SU-DHL-6 (cell line): ENCODE results near the gene KISS1.

ENCODE experiments used
- H2AFZ ChIP-seq: fragments of 200-600 bp; sonication (generic); 2 replicates; pipeline ENCODE4 v1.6.1; 2014; ENCODE audit warnings: low read depth, mild to moderate bottlenecking, moderate library complexity, mixed read lengths, antibody characterized with exemption, low read length; ENCODE audit not compliant: severe bottlenecking
- H3F3A ChIP-seq: fragments of 200-600 bp; shearing (Covaris generic); 2 replicates; pipeline ENCODE4 v1.6.0; 2016; ENCODE audit warnings: antibody characterized with exemption, mild to moderate bottlenecking; ENCODE audit not compliant: insufficient read depth
- H3K27ac ChIP-seq: fragments of 200-600 bp; sonication (generic); 2 replicates; pipeline ENCODE4 v1.5.1; 2016; ENCODE audit warnings: low read depth, mild to moderate bottlenecking, low read length, moderate library complexity, mixed read lengths
- H3K27me3 ChIP-seq: fragments of 200-600 bp; sonication (generic), shearing (Covaris generic); 2 replicates; pipeline ENCODE4 v1.6.0; 2014; ENCODE audit warnings: mild to moderate bottlenecking, low read length
- H3K36me3 ChIP-seq: fragments of 200-600 bp; sonication (generic); 2 replicates; pipeline ENCODE4 v1.6.1; 2014; ENCODE audit warnings: mild to moderate bottlenecking, low read length, mixed read lengths
- H3K4me2 ChIP-seq: fragments of 300-600, 200-600 bp; shearing (Covaris generic), sonication (generic); 2 replicates; pipeline ENCODE4 v1.6.0; 2014; ENCODE audit warnings: low read length, low read depth, mild to moderate bottlenecking; ENCODE audit not compliant: poor library complexity, severe bottlenecking
- H3K4me3 ChIP-seq: fragments of 200-600 bp; sonication (generic); 2 replicates; pipeline ENCODE4 v1.5.1; 2014; ENCODE audit warnings: antibody characterized with exemption, low read length, mild to moderate bottlenecking, mixed read lengths; ENCODE audit not compliant: insufficient read depth, poor library complexity, severe bottlenecking
- H3K79me2 ChIP-seq: fragments of 200-600 bp; sonication (generic); 2 replicates; pipeline ENCODE4 v1.6.1; 2014; ENCODE audit warnings: mild to moderate bottlenecking, low read length, moderate library complexity; ENCODE audit not compliant: insufficient read depth
- H3K9ac ChIP-seq: fragments of 200-600 bp; sonication (generic); 2 replicates; pipeline ENCODE4 v1.7.0; 2014; ENCODE audit warnings: mild to moderate bottlenecking, low read length
- H3K9me2 ChIP-seq: fragments of 200-600 bp; sonication (generic); replicated peaks from 2 replicates; pipeline ENCODE4 v1.6.1; 2014; ENCODE audit warnings: low read length; ENCODE audit not compliant: insufficient read depth
- H3K9me3 ChIP-seq: fragments of 200-600 bp; sonication (generic); 2 replicates; pipeline ENCODE4 v1.6.1; 2014; ENCODE audit warnings: low read length, mixed read lengths; ENCODE audit not compliant: insufficient read depth
- H4K20me1 ChIP-seq: fragments of 200-600 bp; sonication (generic); 2 replicates; pipeline ENCODE4 v1.6.1; 2014; ENCODE audit warnings: low read depth, mild to moderate bottlenecking, antibody characterized with exemption, low read length, moderate library complexity, mixed read lengths
- EZH2phosphoT487 ChIP-seq: fragments of 200-600 bp; sonication (generic), shearing (Covaris generic); conservative IDR thresholded peaks from 2 replicates; pipeline ENCODE4 v1.6.1; 2018; ENCODE audit warnings: mild to moderate bottlenecking, antibody characterized with exemption, low read length, moderate library complexity, mixed read lengths
- TF ChIP-seq, protein P1 (sequence below): fragments of 200-600 bp; sonication (generic); IDR thresholded peaks from one replicate; pipeline ENCODE4 v1.5.1; 2017; ENCODE audit warnings: antibody characterized with exemption, mild to moderate bottlenecking, low read length, moderate library complexity; ENCODE audit not compliant: insufficient read depth, poor library complexity, severe bottlenecking

Gene KISS1

DNA sequence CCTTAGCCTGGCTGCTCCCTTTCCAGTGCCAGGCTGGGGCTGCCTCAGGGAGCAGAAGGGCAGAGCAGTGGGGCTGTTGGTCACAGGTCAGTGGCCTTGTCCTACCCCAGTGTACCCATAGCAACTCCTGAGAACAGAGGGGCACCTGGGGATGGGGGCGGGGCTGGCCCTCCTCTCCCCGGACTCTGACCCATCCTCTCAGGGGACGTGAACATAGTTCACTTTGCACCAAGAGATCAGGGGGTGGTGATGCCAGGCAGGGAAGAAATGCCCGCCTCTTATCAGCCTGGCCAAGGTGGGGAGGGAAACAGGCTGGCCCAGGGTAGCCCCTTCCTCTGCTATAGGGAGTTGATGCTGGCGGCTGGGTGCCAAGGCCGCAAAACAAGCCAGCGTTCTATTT, 49.3 kb downstream of the KISS1 start:
- no peaks in the 10 kb centered on the region for H3K9me2 ChIP-seq
- H3K36me3 ChIP-seq, result no peaks in the 10 kb centered on the region
- no peaks in the 10 kb centered on the region for H4K20me1 ChIP-seq
- no peak overlapping the region for H3K4me3 ChIP-seq
- H3K27ac ChIP-seq, result no peak overlapping the region
- no peaks in the 10 kb centered on the region for H3K9me3 ChIP-seq
- H3K79me2 ChIP-seq, result no peaks in the 10 kb centered on the region
- H3K4me2 ChIP-seq, result no peak overlapping the region
- no peaks in the 10 kb centered on the region for H3F3A ChIP-seq
- H3K27me3 ChIP-seq, result no peaks in the 10 kb centered on the region
- no peak for TF ChIP-seq EZH2phosphoT487
- TF ChIP-seq, protein P1, sequence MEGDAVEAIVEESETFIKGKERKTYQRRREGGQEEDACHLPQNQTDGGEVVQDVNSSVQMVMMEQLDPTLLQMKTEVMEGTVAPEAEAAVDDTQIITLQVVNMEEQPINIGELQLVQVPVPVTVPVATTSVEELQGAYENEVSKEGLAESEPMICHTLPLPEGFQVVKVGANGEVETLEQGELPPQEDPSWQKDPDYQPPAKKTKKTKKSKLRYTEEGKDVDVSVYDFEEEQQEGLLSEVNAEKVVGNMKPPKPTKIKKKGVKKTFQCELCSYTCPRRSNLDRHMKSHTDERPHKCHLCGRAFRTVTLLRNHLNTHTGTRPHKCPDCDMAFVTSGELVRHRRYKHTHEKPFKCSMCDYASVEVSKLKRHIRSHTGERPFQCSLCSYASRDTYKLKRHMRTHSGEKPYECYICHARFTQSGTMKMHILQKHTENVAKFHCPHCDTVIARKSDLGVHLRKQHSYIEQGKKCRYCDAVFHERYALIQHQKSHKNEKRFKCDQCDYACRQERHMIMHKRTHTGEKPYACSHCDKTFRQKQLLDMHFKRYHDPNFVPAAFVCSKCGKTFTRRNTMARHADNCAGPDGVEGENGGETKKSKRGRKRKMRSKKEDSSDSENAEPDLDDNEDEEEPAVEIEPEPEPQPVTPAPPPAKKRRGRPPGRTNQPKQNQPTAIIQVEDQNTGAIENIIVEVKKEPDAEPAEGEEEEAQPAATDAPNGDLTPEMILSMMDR, result no peak
- no peak overlapping the region for H3K9ac ChIP-seq
- no peak overlapping the region for H2AFZ ChIP-seq

DNA sequence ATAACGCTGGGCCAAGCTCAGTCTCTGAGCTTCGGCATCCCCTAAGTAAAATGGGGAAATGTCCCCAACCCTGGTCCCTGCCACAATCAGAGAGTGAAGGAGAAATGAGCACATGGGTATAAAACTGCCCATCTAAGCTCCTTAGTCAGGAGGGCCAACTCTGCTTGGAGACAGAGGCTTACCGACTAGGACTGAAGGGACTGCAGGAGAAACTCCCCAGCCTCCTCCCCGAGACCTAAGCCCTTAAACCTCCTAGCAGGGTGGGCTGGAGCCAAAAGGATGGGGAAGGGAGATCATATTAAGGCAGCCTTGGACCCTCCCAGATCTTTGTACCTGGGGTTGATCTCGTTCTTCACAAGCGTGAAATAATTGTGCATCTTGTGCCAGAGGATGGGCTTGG, 50.0 kb downstream of the KISS1 start:
- Histone ChIP-seq H3K9me3 (no peaks in the 10 kb centered on the region), H2AFZ (no peak overlapping the region), H3K27me3 (no peaks in the 10 kb centered on the region), H3K9me2 (no peaks in the 10 kb centered on the region), H3K27ac (no peak overlapping the region), H3K9ac (no peak overlapping the region), H3K4me2 (no peak overlapping the region), H4K20me1 (no peaks in the 10 kb centered on the region), H3K36me3 (no peaks in the 10 kb centered on the region), H3F3A (no peaks in the 10 kb centered on the region), H3K4me3 (no peak overlapping the region), H3K79me2 (no peaks in the 10 kb centered on the region)
- no peak for TF ChIP-seq EZH2phosphoT487
- TF ChIP-seq, protein P1, result no peak

DNA sequence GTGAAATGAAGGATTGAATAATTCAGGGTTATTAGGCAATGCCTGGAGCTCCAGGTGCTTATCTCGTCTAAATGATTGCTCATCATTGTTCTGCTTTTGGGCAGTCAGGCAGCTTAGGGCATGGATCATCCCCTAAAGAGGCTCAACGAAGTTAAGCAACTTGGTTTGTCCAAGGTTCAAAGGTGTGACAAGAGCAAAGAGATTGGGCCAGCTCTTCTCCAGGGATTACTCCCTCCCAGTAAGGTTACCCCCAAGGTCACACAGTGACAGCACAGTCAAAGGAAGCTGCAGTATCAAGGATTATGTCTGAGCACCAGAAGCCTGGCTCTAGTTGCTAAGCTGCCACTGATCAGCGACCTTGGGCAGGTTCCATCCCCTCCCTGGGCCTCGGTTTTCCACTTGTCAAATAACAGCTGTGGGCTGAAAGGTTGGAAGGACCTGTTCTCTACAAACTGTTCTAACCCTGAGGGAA, 51.2 kb downstream of the KISS1 start:
- TF ChIP-seq, protein P1, result no peak
- TF ChIP-seq EZH2phosphoT487, result no peak
- no peak overlapping the region for H3K27ac ChIP-seq
- no peaks in the 10 kb centered on the region for H3K27me3 ChIP-seq
- H4K20me1 ChIP-seq, result no peaks in the 10 kb centered on the region
- no peaks in the 10 kb centered on the region for H3K9me3 ChIP-seq
- H3K9me2 ChIP-seq, result no peaks in the 10 kb centered on the region
- H3K4me2 ChIP-seq, result no peak overlapping the region
- H3K9ac ChIP-seq, result no peak overlapping the region
- H3K36me3 ChIP-seq, result no peaks in the 10 kb centered on the region
- H3K79me2 ChIP-seq, result no peaks in the 10 kb centered on the region
- H3K4me3 ChIP-seq, result no peak overlapping the region
- no peak overlapping the region for H2AFZ ChIP-seq
- H3F3A ChIP-seq, result no peaks in the 10 kb centered on the region
